Loucy (cell line): ENCODE data around the gene ANTXR2.
A peak's percentile ranks its signal among the peaks of the same experiment; 100 is the strongest.

Source experiments
- H2AFZ ChIP-seq: fragments of 200-600 bp; sonication (generic); 2 replicates; pipeline ENCODE4 v1.6.0; 2016; ENCODE audit warnings: antibody characterized with exemption, mild to moderate bottlenecking, low read length, moderate library complexity
- H3F3A ChIP-seq: fragments of 200-600 bp; 2 replicates; pipeline ENCODE4 v1.6.0; 2016; ENCODE audit warnings: antibody characterized with exemption, low read depth, mild to moderate bottlenecking
- H3K27me3 ChIP-seq: fragments of 200-600 bp; sonication (generic); 2 replicates; pipeline ENCODE4 v1.6.1; 2014; ENCODE audit warnings: low read length, mild to moderate bottlenecking; ENCODE audit not compliant: insufficient read depth, poor library complexity, severe bottlenecking
- H3K36me3 ChIP-seq: fragments of 200-600 bp; sonication (generic); 2 replicates; pipeline ENCODE4 v1.6.1; 2016; ENCODE audit warnings: low read length; ENCODE audit not compliant: insufficient read depth
- H3K4me1 ChIP-seq: fragments of 200-600 bp; sonication (generic); 2 replicates; pipeline ENCODE4 v1.5.1; 2014; ENCODE audit warnings: low read length, mild to moderate bottlenecking; ENCODE audit not compliant: insufficient read depth, poor library complexity, severe bottlenecking
- H3K4me2 ChIP-seq: fragments of 200-600 bp; sonication (generic); 2 replicates; pipeline ENCODE4 v1.6.0; 2014; ENCODE audit warnings: antibody characterized with exemption, low read length, low read depth, mild to moderate bottlenecking; ENCODE audit not compliant: poor library complexity, severe bottlenecking
- H3K4me3 ChIP-seq: fragments of 200-600 bp; sonication (generic); 2 replicates; pipeline ENCODE4 v1.5.1; 2014; ENCODE audit warnings: low read length, mild to moderate bottlenecking, mixed read lengths; ENCODE audit not compliant: poor library complexity, severe bottlenecking
- H3K79me2 ChIP-seq: fragments of 200-600 bp; sonication (generic); 2 replicates; pipeline ENCODE4 v1.6.1; 2014; ENCODE audit warnings: low read length; ENCODE audit not compliant: insufficient read depth
- H3K9ac ChIP-seq: fragments of 200-600 bp; sonication (generic); 2 replicates; pipeline ENCODE4 v1.6.0; 2014; ENCODE audit warnings: mild to moderate bottlenecking, low read depth, low read length, moderate library complexity; ENCODE audit not compliant: poor library complexity, severe bottlenecking
- H3K9me2 ChIP-seq: fragments of 200-600 bp; sonication (generic); replicated peaks from 2 replicates; pipeline ENCODE4 v1.6.1; 2016; ENCODE audit warnings: low read depth, low read length, mixed read lengths
- H3K9me3 ChIP-seq: fragments of 200-600 bp; sonication (generic); 2 replicates; pipeline ENCODE4 v1.6.1; 2014; ENCODE audit warnings: mild to moderate bottlenecking, antibody characterized with exemption, low read length, low read depth; ENCODE audit not compliant: insufficient read depth
- H4K20me1 ChIP-seq: fragments of 200-600 bp; sonication (generic); 2 replicates; pipeline ENCODE4 v1.6.0; 2014; ENCODE audit warnings: antibody characterized with exemption, low read length, mild to moderate bottlenecking; ENCODE audit not compliant: insufficient read depth, poor library complexity, severe bottlenecking
- CTCF ChIP-seq: fragments of 200-600 bp; sonication (generic); conservative IDR thresholded peaks from 2 replicates; pipeline ENCODE4 v1.5.1; 2014; ENCODE audit warnings: mild to moderate bottlenecking, antibody characterized with exemption, low read length
- EZH2phosphoT487 ChIP-seq: fragments of 200-600 bp; IDR thresholded peaks from 2 replicates; pipeline ENCODE4 v1.6.1; 2018; ENCODE audit warnings: antibody characterized with exemption, mild to moderate bottlenecking, moderate library complexity, borderline replicate concordance

ANTXR2 gene

DNA sequence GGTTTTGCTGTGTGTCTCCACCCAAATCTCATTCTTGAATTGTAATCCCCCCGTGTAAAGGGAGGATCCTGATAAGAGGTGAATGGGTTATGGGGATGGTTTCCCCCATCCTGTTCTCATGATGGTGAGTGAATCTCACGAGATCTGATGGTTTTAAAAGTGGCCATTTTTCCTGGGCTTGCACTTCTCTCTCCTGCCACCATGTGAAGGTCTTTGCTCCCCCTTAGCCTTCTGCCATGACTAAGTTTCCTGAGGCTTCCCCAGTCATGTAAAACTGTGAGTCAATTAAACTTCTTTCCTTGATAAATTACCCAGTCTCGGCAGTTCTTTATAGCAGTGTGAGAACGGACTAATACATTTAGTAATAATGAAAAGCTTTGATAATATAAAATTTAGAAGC lies 46.9 kb downstream of the ANTXR2 start:
- Histone ChIP-seq H3F3A (no peaks in the 10 kb centered on the region), H3K4me2 (no peak overlapping the region), H3K79me2 (peaks cover 8% of the 10 kb centered on the region; the same call in 1 of the 2 replicates), H3K27me3 (no peaks in the 10 kb centered on the region), H4K20me1 (no peaks in the 10 kb centered on the region), H3K9me3 (no peaks in the 10 kb centered on the region), H3K9me2 (no peaks in the 10 kb centered on the region), H3K36me3 (peaks cover 96% of the 10 kb centered on the region), H3K4me3 (no peak overlapping the region), H3K9ac (no peak overlapping the region), H2AFZ (no peak overlapping the region), H3K4me1 (peaks cover 41% of the 10 kb centered on the region)
- TF ChIP-seq CTCF, result peak; percentile 35
- no peak for TF ChIP-seq EZH2phosphoT487

DNA sequence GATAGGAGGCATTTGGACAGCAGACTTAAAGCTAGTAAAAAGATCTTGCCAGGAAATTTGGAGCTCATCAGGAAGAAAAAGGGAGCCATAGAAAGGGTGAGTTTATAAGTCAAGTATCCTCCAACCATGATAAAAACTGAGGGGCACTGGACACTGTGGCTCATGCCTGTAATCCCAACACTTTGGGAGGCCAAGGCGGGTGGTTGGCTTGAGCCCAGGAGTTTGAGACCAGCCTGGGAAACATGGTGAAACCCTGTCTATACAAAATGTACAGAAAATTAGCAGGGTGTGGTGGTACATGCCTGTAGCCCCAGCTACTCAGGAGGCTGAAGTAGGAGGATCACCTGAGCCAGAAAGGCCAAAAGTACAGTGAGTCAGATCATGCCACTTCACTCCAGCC lies 48.7 kb downstream of the ANTXR2 start:
- no peaks in the 10 kb centered on the region for H3K9me2 ChIP-seq
- TF ChIP-seq CTCF (no peak), EZH2phosphoT487 (no peak)
- no peaks in the 10 kb centered on the region for H4K20me1 ChIP-seq
- 0 out of 2 replicates have a peak, but pooled peaks cover 5% of the 10 kb centered on the region for H3K79me2 ChIP-seq
- no peaks in the 10 kb centered on the region for H3F3A ChIP-seq
- no peak overlapping the region for H2AFZ ChIP-seq
- no peak overlapping the region for H3K4me2 ChIP-seq
- H3K4me3 ChIP-seq, result no peak overlapping the region
- no peaks in the 10 kb centered on the region for H3K9me3 ChIP-seq
- peaks cover 27% of the 10 kb centered on the region for H3K4me1 ChIP-seq
- no peaks in the 10 kb centered on the region for H3K27me3 ChIP-seq
- H3K36me3 ChIP-seq, result peaks cover 87% of the 10 kb centered on the region
- no peak overlapping the region for H3K9ac ChIP-seq

- Histone ChIP-seq H3K79me2 (0 out of 2 replicates have a peak, but pooled peaks cover 4% of the 10 kb centered on the region), H3K9me2 (no peaks in the 10 kb centered on the region), H3K4me3 (no peak overlapping the region), H2AFZ (no peak overlapping the region), H3K36me3 (peaks cover 76% of the 10 kb centered on the region), H3K9ac (peak overlapping the region; percentile 6), H3K4me2 (no peak overlapping the region), H4K20me1 (no peaks in the 10 kb centered on the region), H3F3A (no peaks in the 10 kb centered on the region), H3K4me1 (peaks cover 31% of the 10 kb centered on the region), H3K27me3 (no peaks in the 10 kb centered on the region), H3K9me3 (no peaks in the 10 kb centered on the region)
- no peak for TF ChIP-seq EZH2phosphoT487
- TF ChIP-seq CTCF, result no peak
Measured at GRCh38 chr4:80022282-80022681, 50.7 kb downstream of the ANTXR2 start.
